ENCODE measurements around the gene UBQLNL.

The UBQLNL gene

DNA sequence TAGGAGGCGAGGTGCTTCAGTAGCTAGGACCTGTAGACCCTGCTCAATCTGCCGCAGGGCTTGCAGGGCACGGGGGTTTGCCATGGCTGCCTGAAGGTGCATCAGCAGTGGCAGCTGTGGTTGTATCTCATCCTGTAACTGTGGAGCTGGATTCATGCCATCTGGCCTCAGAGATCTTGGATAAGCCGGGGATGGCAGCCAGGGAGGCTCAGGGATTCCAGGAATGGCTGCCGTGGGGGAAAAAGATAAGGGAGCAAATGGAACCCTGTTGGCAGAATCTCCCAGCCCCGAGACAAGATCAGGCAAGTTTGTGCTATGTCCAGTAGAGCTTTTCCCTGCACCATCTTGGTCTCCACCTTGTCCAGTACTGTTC lies 8.6 kb downstream of the UBQLNL start:
- in situ Hi-C loops (cut with MboI; ENCODE audit: low sequenced_read_pairs): no loop called here

DNA sequence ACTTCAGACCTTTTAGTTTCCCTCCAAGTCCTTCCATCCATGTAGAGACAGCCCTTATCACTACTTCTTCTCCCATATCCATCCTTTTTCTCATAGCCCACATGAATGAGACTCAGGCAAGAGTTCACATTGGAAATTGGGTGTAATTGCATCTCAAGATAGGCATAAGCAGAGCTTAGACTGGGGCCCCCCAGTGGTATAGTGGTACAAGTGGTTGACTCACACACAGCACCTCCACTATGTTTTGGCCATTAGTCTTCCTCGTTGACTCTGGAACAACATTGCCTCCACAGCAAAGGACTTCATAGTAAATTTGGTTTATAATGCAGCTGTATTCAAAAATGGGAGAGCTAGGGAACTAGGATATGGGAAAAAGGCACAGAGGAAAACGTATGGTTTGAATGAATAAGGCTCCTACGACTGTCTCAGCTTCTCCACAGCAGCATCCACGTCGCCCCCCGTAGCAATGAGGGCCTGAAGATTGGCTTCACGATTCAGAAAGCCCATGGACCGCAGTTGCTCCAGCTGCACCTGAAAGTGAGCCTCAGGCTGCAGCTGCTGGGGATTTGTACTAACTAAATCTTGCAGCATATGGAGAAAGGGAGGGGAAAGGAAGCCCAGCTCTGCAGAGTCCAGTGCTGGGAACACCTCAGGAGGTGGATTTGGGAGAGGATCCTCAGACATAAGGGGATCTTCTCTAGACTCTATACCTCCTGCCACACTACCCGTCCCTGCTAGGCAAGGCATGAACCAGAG lies 9.1 kb downstream of the UBQLNL start:
- in situ Hi-C loops (cut with MboI; ENCODE audit: low sequenced_read_pairs): no loop called here

GRCh38 chr11:5505363-5506048 lies 11.0 kb downstream of the UBQLNL start:
- in situ Hi-C loops (cut with MboI; ENCODE audit: low sequenced_read_pairs): no loop called here

DNA sequence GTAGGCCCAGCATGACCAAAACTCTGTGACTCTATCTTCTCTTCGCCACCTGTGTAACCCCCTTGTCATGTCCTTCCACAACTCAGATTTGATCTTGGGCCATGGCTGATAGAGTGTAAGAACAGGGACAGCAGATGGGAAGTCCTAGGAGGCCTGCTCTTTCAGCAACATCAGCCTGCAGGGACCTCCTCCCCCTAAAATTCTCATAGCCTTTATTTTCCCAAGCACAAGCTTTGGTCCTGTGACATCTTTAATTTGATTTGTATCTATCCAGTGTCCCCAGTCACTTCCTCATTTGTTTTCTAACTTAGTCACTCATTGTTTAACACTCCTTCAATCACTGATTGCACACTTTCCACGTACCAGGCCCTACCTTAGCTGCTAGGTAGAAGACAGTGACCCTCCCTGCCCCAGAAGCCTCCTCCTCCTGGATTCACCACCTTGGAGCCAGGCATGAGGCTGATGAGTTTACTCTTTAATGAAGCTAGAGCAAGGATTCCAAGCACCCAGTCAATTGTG lies 12.0 kb downstream of the UBQLNL start:
- in situ Hi-C loops (cut with MboI; ENCODE audit: low sequenced_read_pairs): no loop called here

DNA sequence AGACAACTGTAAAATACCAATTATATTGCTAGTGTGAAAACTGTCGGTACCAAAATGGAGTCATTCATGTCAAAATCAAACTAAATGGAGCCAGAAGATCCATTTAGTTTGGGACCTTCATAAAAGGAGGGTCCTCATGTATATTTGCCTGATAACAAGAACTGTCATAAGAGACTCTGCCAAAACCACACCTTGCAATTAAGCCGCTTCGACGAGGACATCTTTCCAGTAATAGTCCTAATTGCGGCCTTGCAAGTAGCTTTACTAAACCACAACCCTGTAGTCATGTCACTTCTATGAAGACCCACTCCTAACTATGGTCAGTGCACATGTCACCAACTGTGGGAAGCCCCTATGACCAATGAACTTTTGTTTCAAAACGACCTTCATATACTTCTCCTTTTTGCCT lies 16.1 kb downstream of the UBQLNL start:
- in situ Hi-C loops (cut with MboI; ENCODE audit: low sequenced_read_pairs): no loop called here

DNA sequence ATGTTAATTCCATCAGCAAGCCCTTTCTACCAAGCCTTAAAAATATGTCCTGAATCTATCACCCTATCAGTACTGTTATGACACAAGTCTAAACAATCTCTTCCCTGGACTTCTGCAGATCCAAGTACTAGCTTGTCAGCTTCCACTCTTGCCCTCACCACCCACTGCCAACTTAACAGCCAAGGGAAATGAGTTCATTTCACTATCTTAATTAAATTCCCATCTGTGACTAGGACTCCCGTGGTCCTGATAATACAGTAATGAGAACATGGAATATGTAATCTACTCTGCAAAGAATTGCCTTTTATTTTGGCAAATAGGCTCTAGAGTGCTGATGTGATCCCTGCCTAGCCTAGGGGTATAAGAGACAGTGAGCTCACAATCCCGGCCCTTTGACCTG lies 16.8 kb downstream of the UBQLNL start:
- in situ Hi-C loops (cut with MboI; ENCODE audit: low sequenced_read_pairs): no loop called here

GRCh38 chr11:5489576-5490357 lies 26.7 kb downstream of the UBQLNL start:
- in situ Hi-C loops (cut with MboI; ENCODE audit: low sequenced_read_pairs): no loop called here

GRCh38 chr11:5488798-5489399 lies 27.6 kb downstream of the UBQLNL start:
- in situ Hi-C loops (cut with MboI; ENCODE audit: low sequenced_read_pairs): no loop called here

DNA sequence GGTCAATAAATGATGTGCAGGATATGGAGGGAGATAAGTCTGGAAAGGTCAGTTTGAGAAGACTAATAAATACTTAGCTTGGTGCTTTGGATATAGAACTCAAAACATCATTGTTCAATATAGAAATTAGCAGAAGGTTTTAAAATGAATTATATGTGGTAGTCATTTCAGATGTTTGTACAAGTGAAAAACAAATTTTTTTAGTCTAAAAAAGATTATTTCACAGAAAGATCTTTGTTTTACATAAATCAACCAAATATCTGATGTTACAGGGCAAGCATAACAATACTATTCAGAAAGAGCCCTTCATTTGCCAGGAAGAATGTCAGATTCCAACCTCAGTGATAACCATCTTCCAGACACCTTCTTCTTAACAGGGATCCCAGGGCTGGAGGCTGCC lies 28.1 kb downstream of the UBQLNL start, which contains the start of gene OR52D1:
TSS of gene OR52D1 (plus strand) at position 301 of the 400 bp plus-strand sequence. CDS start at position 323, 22 bp downstream.
- in situ Hi-C loops (cut with MboI; ENCODE audit: low sequenced_read_pairs): no loop called here

DNA sequence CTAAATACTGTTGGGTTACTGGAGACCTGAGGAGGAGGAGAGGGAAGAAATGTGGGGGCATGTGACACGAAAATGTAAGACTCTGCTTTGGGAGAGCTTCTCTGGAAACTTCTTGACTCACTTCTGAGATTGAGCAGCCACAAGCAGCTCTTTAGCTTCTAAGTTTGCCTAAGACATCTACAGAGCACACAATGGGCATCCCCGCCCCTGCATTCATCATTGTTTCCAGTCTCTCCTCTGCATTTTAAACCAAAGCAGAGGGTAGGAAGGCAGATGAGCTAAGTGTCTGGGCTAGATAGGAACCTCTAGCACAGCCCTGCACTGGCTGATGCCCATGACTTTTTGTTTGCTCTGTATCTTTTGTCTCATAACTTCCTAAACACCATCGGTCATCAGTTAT lies 30.1 kb downstream of the UBQLNL start:
- in situ Hi-C loops (cut with MboI; ENCODE audit: low sequenced_read_pairs): no loop called here

- in situ Hi-C loops (cut with MboI; ENCODE audit: low sequenced_read_pairs): no loop called here
These were observed 30.5 kb downstream of the UBQLNL start for GRCh38 chr11:5486003-5486402.

DNA sequence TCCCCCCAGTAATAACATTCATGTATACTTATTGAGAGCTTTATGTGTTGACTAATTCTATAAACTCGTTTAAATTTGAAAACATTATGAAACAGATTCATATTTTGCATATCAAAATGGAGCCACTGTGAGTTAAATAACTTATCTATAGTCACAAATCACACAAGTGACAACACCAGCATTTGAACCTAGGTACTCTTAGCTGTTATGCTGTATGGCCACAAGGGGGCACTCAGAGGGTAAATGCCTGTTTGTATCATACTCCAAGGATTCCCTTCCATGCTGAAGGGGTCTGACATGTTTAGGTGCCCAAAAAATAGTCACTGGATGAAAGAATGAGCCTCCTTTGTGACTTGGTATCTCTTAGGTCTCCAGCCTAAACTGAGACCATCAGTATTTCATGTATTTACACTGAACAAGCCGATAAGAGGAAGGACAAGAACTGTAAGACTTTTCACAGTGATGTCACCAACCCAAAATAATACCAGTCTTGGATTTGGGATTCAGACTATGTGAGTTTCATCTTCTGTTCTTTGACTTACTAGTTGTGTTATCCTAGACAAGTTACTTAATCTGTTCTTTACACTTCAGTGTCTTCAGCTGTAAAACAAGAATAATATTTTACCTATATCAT lies 40.2 kb downstream of the UBQLNL start:
- in situ Hi-C loops (cut with MboI; ENCODE audit: low sequenced_read_pairs): no loop called here

DNA sequence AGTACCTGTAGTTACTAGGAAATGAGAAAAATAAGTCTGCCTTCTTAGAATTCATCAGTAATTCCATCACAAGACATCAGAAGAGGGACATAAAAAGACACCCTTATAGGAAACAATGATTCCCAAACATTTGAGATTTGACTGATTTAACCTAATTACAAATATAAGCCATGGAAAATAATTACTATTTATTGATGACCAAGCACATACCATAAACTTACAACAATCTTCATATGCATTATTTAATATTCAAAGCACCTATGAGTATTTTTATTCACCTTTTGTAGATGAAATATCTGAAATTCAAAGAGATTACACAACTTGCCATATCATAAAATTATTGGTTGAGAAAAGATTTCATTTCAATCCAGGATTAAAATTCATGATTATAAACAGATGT lies 42.6 kb downstream of the UBQLNL start:
- in situ Hi-C loops (cut with MboI; ENCODE audit: low sequenced_read_pairs): no loop called here

- in situ Hi-C loops (cut with MboI; ENCODE audit: low sequenced_read_pairs): no loop called here
These were observed 49.0 kb downstream of the UBQLNL start for GRCh38 chr11:5467527-5467926.
